ENCODE data around the gene PKIB.

DNA sequence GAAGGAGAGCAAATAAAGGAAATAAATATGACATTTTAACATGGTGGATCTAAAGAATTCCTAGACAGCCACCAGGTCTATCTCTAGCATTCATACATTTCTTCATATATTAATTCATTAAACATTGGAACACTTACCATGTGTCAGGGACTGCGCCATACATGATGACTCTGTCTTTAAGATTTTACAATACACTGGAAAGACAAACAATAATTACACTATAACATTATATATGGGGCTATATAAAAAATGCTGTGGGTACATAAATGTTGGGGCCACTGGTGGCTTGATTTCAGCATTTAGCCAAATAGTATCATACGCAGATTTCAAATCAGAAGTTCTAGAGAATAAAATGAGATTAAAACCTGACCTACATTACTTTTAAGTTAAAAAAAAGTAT is 33.3 kb upstream of the PKIB start:
- TF ChIP-seq, protein P1, sequence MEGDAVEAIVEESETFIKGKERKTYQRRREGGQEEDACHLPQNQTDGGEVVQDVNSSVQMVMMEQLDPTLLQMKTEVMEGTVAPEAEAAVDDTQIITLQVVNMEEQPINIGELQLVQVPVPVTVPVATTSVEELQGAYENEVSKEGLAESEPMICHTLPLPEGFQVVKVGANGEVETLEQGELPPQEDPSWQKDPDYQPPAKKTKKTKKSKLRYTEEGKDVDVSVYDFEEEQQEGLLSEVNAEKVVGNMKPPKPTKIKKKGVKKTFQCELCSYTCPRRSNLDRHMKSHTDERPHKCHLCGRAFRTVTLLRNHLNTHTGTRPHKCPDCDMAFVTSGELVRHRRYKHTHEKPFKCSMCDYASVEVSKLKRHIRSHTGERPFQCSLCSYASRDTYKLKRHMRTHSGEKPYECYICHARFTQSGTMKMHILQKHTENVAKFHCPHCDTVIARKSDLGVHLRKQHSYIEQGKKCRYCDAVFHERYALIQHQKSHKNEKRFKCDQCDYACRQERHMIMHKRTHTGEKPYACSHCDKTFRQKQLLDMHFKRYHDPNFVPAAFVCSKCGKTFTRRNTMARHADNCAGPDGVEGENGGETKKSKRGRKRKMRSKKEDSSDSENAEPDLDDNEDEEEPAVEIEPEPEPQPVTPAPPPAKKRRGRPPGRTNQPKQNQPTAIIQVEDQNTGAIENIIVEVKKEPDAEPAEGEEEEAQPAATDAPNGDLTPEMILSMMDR (conservative IDR thresholded peaks at IDR 0.05; ENCODE audit: low read depth, low read length) = no peak
- TF ChIP-seq EZH2 (IDR thresholded peaks at IDR 0.05; ENCODE audit: low read length, unreplicated experiment) (no peak), EZH2phosphoT487 (IDR thresholded peaks at IDR 0.05; ENCODE audit: borderline replicate concordance, low read length) (no peak)
